ENCODE data around the gene ATE1. TPM values are rescaled to one million over a fixed set of nuclear protein-coding genes. Genes with fewer than 3 reads are reported as not detected.
"Not testable (repeated sequence)": the region's sequence is repeated elsewhere in the genome, so short reads cannot be mapped to it uniquely, and the experiment has no call there.

ATE1 gene
- total RNA-seq, 3 donors from 2014 or later (not counting 1 experiment from before 2014, with no cell fraction given), result 30.4 to 40.6 (median 30.5) TPM

DNA sequence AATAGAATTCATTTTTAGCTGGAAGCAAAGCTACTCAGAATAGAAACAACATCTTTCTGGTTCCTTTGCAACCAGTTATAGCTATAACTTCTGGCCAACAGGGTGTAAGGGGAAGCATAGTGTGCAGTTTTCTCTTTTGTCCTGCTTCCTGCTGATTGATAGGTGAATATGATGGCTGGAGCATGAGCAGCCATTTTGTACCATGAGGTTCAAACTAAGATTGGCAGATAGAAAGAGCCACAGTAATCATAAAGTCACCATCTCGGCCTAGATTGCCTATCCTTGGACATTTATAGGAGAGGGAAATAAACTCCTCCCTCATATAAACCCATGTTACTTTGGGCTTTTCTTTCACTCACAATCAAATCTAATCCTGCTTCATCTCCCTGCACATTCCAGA is 227.4 kb downstream of the ATE1 start:
- ATAC-seq (no peak), DNase-seq (no peak)
- TF ChIP-seq, protein P1, sequence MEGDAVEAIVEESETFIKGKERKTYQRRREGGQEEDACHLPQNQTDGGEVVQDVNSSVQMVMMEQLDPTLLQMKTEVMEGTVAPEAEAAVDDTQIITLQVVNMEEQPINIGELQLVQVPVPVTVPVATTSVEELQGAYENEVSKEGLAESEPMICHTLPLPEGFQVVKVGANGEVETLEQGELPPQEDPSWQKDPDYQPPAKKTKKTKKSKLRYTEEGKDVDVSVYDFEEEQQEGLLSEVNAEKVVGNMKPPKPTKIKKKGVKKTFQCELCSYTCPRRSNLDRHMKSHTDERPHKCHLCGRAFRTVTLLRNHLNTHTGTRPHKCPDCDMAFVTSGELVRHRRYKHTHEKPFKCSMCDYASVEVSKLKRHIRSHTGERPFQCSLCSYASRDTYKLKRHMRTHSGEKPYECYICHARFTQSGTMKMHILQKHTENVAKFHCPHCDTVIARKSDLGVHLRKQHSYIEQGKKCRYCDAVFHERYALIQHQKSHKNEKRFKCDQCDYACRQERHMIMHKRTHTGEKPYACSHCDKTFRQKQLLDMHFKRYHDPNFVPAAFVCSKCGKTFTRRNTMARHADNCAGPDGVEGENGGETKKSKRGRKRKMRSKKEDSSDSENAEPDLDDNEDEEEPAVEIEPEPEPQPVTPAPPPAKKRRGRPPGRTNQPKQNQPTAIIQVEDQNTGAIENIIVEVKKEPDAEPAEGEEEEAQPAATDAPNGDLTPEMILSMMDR (IDR thresholded peaks at IDR 0.05), result no peak
- no CpG with 5 or more reads among the region's 1 CpG for WGBS (ENCODE audit: insufficient coverage)
- no peaks in the 10 kb centered on the region for H3K27me3 ChIP-seq (ENCODE audit: control insufficient read depth, insufficient read depth, low read length)
- no peak overlapping the region for H3K4me3 ChIP-seq (ENCODE audit: low read length)
- intact Hi-C loops (cut with micrococcal nuclease), result no loop called here
- Mint-ChIP-seq H3K27me3 (ENCODE audit: low read depth in 2 of 2) (peaks cover 0 to 4% of the 10 kb centered on the region in 2 donors), H3K36me3 (no peaks in the 10 kb centered on the region), H3K4me3 (no peak overlapping the region), H3K27ac (no peak overlapping the region), H3K9me3 (peaks cover 0 to 2% of the 10 kb centered on the region in 2 donors), H3K4me1 (no peaks in the 10 kb centered on the region)
- H3K36me3 ChIP-seq (ENCODE audit: control insufficient read depth, insufficient read depth, low read length), result no peaks in the 10 kb centered on the region
- no peak overlapping the region for H3K27ac ChIP-seq (ENCODE audit: low read length)
- no peaks in the 10 kb centered on the region for H3K4me1 ChIP-seq (ENCODE audit: control insufficient read depth, insufficient read depth, low read length)
- no peaks in the 10 kb centered on the region for H3K9me3 ChIP-seq (ENCODE audit: control insufficient read depth, insufficient read depth, low read length)

DNA sequence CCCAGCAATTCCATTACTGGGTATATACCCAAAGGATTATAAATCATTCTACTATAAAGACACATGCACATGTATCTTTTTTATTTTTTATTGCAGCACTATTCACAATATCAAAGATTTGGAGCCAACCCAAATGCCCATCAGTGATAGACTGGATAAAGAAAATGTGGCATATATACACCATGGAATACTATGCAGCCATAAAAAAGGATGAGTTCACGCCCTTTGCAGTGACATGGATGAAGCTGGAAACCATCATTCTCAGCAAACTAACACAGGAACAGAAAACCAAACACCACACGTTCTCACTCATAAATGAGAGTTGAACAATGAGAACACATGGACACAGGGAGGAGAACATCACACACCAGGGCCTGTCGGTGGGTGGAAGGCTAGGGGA is 228.1 kb downstream of the ATE1 start:
- H3K4me3 Mint-ChIP-seq; H3K4me1 ChIP-seq (ENCODE audit: control insufficient read depth, insufficient read depth, low read length); intact Hi-C loops (cut with micrococcal nuclease); H3K9me3 Mint-ChIP-seq; H3K36me3 Mint-ChIP-seq; ATAC-seq; H3K9me3 ChIP-seq (ENCODE audit: control insufficient read depth, insufficient read depth, low read length); H3K27ac Mint-ChIP-seq; H3K27ac ChIP-seq (ENCODE audit: low read length); H3K4me1 Mint-ChIP-seq; H3K27me3 ChIP-seq (ENCODE audit: control insufficient read depth, insufficient read depth, low read length); DNase-seq; H3K27me3 Mint-ChIP-seq (ENCODE audit: low read depth in 2 of 2); H3K36me3 ChIP-seq (ENCODE audit: control insufficient read depth, insufficient read depth, low read length); H3K4me3 ChIP-seq (ENCODE audit: low read length): not testable (repeated sequence)
- WGBS (ENCODE audit: insufficient coverage), result 100% methylated on average over 1 of the region's 3 CpGs

DNA sequence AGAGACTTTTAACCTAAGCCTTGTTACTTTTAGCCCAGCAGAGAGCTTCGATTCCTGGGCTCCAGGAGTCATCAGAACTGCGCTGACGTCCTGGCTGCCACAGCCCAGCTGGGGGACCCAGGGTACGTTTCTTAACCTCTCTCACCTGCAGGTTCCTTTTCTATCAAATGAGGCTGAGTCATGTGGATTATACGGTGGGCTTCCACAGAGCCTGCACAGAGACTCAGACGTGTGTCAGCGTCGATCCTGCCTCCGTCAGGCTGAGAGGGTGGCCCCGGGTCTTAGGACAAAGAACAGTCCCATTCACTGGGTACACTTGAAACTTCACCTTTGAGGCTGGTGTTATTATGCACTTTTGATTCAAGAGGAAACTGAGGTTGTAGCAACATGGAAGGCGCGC is 228.9 kb downstream of the ATE1 start:
- H3K4me3 Mint-ChIP-seq, result no peak overlapping the region
- TF ChIP-seq, protein P1 (IDR thresholded peaks at IDR 0.05), result no peak
- Histone ChIP-seq H3K9me3 (ENCODE audit: control insufficient read depth, insufficient read depth, low read length) (no peaks in the 10 kb centered on the region), H3K4me1 (ENCODE audit: control insufficient read depth, insufficient read depth, low read length) (no peaks in the 10 kb centered on the region), H3K27ac (ENCODE audit: low read length) (no peak overlapping the region), H3K4me3 (ENCODE audit: low read length) (no peak overlapping the region), H3K27me3 (ENCODE audit: control insufficient read depth, insufficient read depth, low read length) (no peaks in the 10 kb centered on the region), H3K36me3 (ENCODE audit: control insufficient read depth, insufficient read depth, low read length) (no peaks in the 10 kb centered on the region)
- H3K4me1 Mint-ChIP-seq, result no peaks in the 10 kb centered on the region
- ATAC-seq (no peak), DNase-seq (no peak)
- peaks cover 4 to 7% of the 10 kb centered on the region in 2 donors for H3K27me3 Mint-ChIP-seq (ENCODE audit: low read depth in 2 of 2)
- intact Hi-C loops (cut with micrococcal nuclease), result no loop called here
- 93% methylated on average over 12 of the region's 12 CpGs for WGBS (ENCODE audit: insufficient coverage)
- H3K27ac Mint-ChIP-seq, result no peak overlapping the region
- H3K9me3 Mint-ChIP-seq, result peaks cover 0 to 2% of the 10 kb centered on the region in 2 donors
- no peaks in the 10 kb centered on the region for H3K36me3 Mint-ChIP-seq

DNA sequence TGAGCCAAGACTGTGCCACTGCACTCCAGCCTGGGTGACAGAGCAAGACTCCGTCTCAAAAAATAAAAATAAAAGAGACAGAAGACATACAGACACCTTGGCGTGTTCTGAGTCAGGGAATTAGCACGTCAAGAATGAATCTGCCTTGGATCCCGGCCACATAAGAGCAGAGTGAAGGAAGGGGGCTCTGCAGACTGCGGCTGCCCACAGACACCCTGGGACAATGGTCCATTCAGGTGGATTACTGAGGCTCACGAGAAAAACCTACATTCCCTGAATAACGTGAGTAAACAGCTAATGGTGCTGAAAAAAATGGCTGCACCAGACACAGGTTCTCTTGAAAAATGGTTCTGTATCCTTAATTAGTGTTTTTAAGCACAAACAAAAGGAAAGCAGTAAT is 229.5 kb downstream of the ATE1 start:
- TF ChIP-seq, protein P1 (IDR thresholded peaks at IDR 0.05), result no peak
- intact Hi-C loops (cut with micrococcal nuclease), result no loop called here
- H3K27me3 Mint-ChIP-seq (ENCODE audit: low read depth in 2 of 2), result peaks cover 4 to 7% of the 10 kb centered on the region in 2 donors
- Histone ChIP-seq H3K9me3 (ENCODE audit: control insufficient read depth, insufficient read depth, low read length) (no peaks in the 10 kb centered on the region), H3K27me3 (ENCODE audit: control insufficient read depth, insufficient read depth, low read length) (no peaks in the 10 kb centered on the region), H3K4me3 (ENCODE audit: low read length) (no peak overlapping the region), H3K4me1 (ENCODE audit: control insufficient read depth, insufficient read depth, low read length) (no peaks in the 10 kb centered on the region), H3K27ac (ENCODE audit: low read length) (no peak overlapping the region), H3K36me3 (ENCODE audit: control insufficient read depth, insufficient read depth, low read length) (no peaks in the 10 kb centered on the region)
- H3K4me3 Mint-ChIP-seq, result no peak overlapping the region
- H3K9me3 Mint-ChIP-seq, result peaks cover 0 to 2% of the 10 kb centered on the region in 2 donors
- WGBS (ENCODE audit: insufficient coverage), result 84% methylated on average over 7 of the region's 7 CpGs
- ATAC-seq (no peak), DNase-seq (no peak)
- no peaks in the 10 kb centered on the region for H3K36me3 Mint-ChIP-seq
- H3K4me1 Mint-ChIP-seq, result no peaks in the 10 kb centered on the region
- H3K27ac Mint-ChIP-seq, result no peak overlapping the region
